Panc1 (cell line): ENCODE results near the gene FRRS1. TPM values are rescaled to one million over a fixed set of nuclear protein-coding genes. Genes with fewer than 3 reads are reported as not detected.

Experiments used
- ATAC-seq: fragments of 200-7000 bp; cut with Tn5 transposase; 2 replicates; pipeline ENCODE4 v1.9.1; 2020; ENCODE audit warnings: mild to moderate bottlenecking, moderate library complexity
- BruUV-seq: library from RNA; stranded (reverse); fragments of 400-500 nt; replicated peaks from 2 replicates; lab custom pipeline; 2021; lab: Mats Ljungman, UMichigan
- CTCF ChIA-PET: fragments of 300-600 bp; sonication (Branson Sonifier 250); formaldehyde crosslinking; loops from one replicate; lab custom pipeline; 2022; ENCODE audit warnings: antibody characterized with exemption; lab: Charles Lee
- POLR2A ChIA-PET: fragments of 300-600 bp; sonication (Branson Sonifier 250); formaldehyde crosslinking; loops from one replicate; lab custom pipeline; 2022; ENCODE audit warnings: antibody characterized with exemption; lab: Charles Lee
- DNase-seq: peaks from one replicate; pipeline ENCODE4 v3.0.0-alpha.2; 2010; ENCODE audit warnings: low read depth, low spot score
- H3K27ac ChIP-seq: 2 replicates; pipeline ENCODE4 v1.5.1; 2011; ENCODE audit warnings: mild to moderate bottlenecking, low read length, inconsistent platforms
- H3K27me3 ChIP-seq: fragments of 200-500 bp; sonication (Bioruptor generic); 2 replicates; pipeline ENCODE4 v1.6.0; 2014; ENCODE audit warnings: low read length, inconsistent platforms; ENCODE audit not compliant: control insufficient read depth, insufficient read depth
- H3K36me3 ChIP-seq: fragments of 200-500 bp; sonication (Bioruptor generic); 2 replicates; pipeline ENCODE4 v1.5.1; 2014; ENCODE audit warnings: inconsistent platforms, mild to moderate bottlenecking, low read length, moderate library complexity; ENCODE audit not compliant: control insufficient read depth, insufficient read depth
- H3K4me1 ChIP-seq: 2 replicates; pipeline ENCODE4 v1.5.1; 2011; ENCODE audit warnings: inconsistent platforms, mild to moderate bottlenecking, low read length, moderate library complexity; ENCODE audit not compliant: control insufficient read depth, insufficient read depth
- H3K4me3 ChIP-seq, 2 experiments: 2 replicates each; pipeline ENCODE4 v1.5.1; 2011 to 2012; ENCODE audit warnings: low read depth in 2 of 2, low read length in 2 of 2, mild to moderate bottlenecking in 2 of 2, inconsistent platforms in 1 of 2, moderate library complexity in 1 of 2
- H3K9me3 ChIP-seq: fragments of 200-500 bp; sonication (Bioruptor generic); 2 replicates; pipeline ENCODE4 v1.5.1; 2014; ENCODE audit warnings: low read depth, mild to moderate bottlenecking, inconsistent platforms, low read length, moderate library complexity; ENCODE audit not compliant: control insufficient read depth, insufficient read depth
- CTCF ChIP-seq: fragments of 450-650 bp; IDR thresholded peaks from 2 replicates; pipeline ENCODE4 v1.5.1; 2017; ENCODE audit warnings: mild to moderate bottlenecking
- POLR2AphosphoS5 ChIP-seq: IDR thresholded peaks from 2 replicates; pipeline ENCODE4 v1.6.1; 2012; ENCODE audit warnings: mild to moderate bottlenecking, low read depth, low read length, moderate library complexity
- REST ChIP-seq, 2 experiments: IDR thresholded peaks; 2 replicates each; pipeline ENCODE4 v1.6.1; 2011 to 2012; ENCODE audit warnings: low read depth in 2 of 2, control low read depth in 1 of 2, low read length in 1 of 2, mild to moderate bottlenecking in 1 of 2, moderate library complexity in 1 of 2; ENCODE audit not compliant: insufficient read depth in 1 of 2
- SIN3A ChIP-seq: IDR thresholded peaks from 2 replicates; pipeline ENCODE4 v1.6.1; 2012; ENCODE audit warnings: low read depth, mild to moderate bottlenecking, low read length, moderate library complexity, borderline replicate concordance; ENCODE audit not compliant: insufficient read depth
- TCF7L2 ChIP-seq: IDR thresholded peaks from 2 replicates; pipeline ENCODE4 v1.6.1; 2011; ENCODE audit warnings: mild to moderate bottlenecking, low read depth, low read length, inconsistent platforms
- in situ Hi-C: cut with HindIII; loops from 2 replicates; pipeline ENCODE4 v1.10.0; 2016; ENCODE audit warnings: low sequenced_read_pairs, low pct_unique_long_range_greater_than_20kb
- intact Hi-C: fragments of 100-400 bp; cut with micrococcal nuclease; formaldehyde crosslinking; loops from one replicate; pipeline ENCODE4 v1.10.0; 2022; ENCODE audit not compliant: unreplicated experiment
- total RNA-seq: library from RNA; stranded (reverse); gene quantifications from one replicate; pipeline ENCODE4 v1.2.1, GENCODE V29; 2021; ENCODE audit not compliant: unreplicated experiment

Gene FRRS1
- total RNA-seq, 1 experiment from 2014 or later: 1.2 TPM

- no peak overlapping the region for H3K27ac ChIP-seq
- TF ChIP-seq TCF7L2 (no peak), REST (IDR thresholded peaks at IDR 0.05; ENCODE audit: insufficient read depth in 1 of 2, low read depth in 2 of 2, low read length in 1 of 2) (no peak), CTCF (no peak), POLR2AphosphoS5 (no peak), SIN3A (no peak)
- H3K4me1 ChIP-seq: no peaks in the 10 kb centered on the region
- POLR2A ChIA-PET: no interaction called here
- H3K27me3 ChIP-seq: no peaks in the 10 kb centered on the region
- BruUV-seq: no TSS peak
- intact Hi-C loops (no loop called here), in situ Hi-C loops (no loop called here)
- CTCF ChIA-PET: no interaction called here
- ATAC-seq: no peak
- DNase-seq: no peak
- H3K36me3 ChIP-seq: no peaks in the 10 kb centered on the region
- no peaks in the 10 kb centered on the region for H3K9me3 ChIP-seq
- H3K4me3 ChIP-seq: no peak overlapping the region
Observed at GRCh38 chr1:99749504-99750347, 16.7 kb downstream of the FRRS1 start.

GRCh38 chr1:99748419-99748818 is 18.0 kb downstream of the FRRS1 start:
- H3K27ac ChIP-seq: no peak overlapping the region
- ATAC-seq: no peak
- TF ChIP-seq TCF7L2 (no peak), REST (IDR thresholded peaks at IDR 0.05; ENCODE audit: insufficient read depth in 1 of 2, low read depth in 2 of 2, low read length in 1 of 2) (no peak), POLR2AphosphoS5 (no peak), CTCF (no peak), SIN3A (no peak)
- H3K36me3 ChIP-seq: no peaks in the 10 kb centered on the region
- H3K9me3 ChIP-seq: no peaks in the 10 kb centered on the region
- in situ Hi-C loops: no loop called here
- no peaks in the 10 kb centered on the region for H3K27me3 ChIP-seq
- intact Hi-C loops: no loop called here
- H3K4me1 ChIP-seq: no peaks in the 10 kb centered on the region
- no TSS peak for BruUV-seq
- no peak overlapping the region for H3K4me3 ChIP-seq
- ChIA-PET POLR2A (no interaction called here), CTCF (no interaction called here)
- no peak for DNase-seq
